GM12878 (cell line): ENCODE measurements around the gene LYZL2.

ENCODE experiments used
- BCL11A ChIP-seq: IDR thresholded peaks from 2 replicates; pipeline ENCODE4 v1.6.1; 2011; ENCODE audit warnings: low read depth, low read length
- CBFB ChIP-seq: IDR thresholded peaks from 2 replicates; pipeline ENCODE4 v1.6.1; 2016; ENCODE audit warnings: antibody characterized with exemption, low read depth
- CHD2 ChIP-seq: IDR thresholded peaks from 2 replicates; pipeline ENCODE4 v1.6.1; 2011; ENCODE audit warnings: low read depth, low read length, improper control_type of control experiment, borderline replicate concordance
- EP300 ChIP-seq, 2 experiments: fragments of 150-350 bp in 1 of 2; IDR thresholded peaks; 2 replicates each; pipeline ENCODE4 v1.6.1; 2011 to 2012; ENCODE audit warnings: low read depth in 2 of 2, low read length in 2 of 2, borderline replicate concordance in 1 of 2, improper control_type of control experiment in 1 of 2, inconsistent platforms in 1 of 2; ENCODE audit not compliant: control insufficient read depth in 1 of 2
- ESRRA ChIP-seq: IDR thresholded peaks from 2 replicates; pipeline ENCODE4 v1.6.1; 2012; ENCODE audit warnings: mild to moderate bottlenecking, low read length, improper control_type of control experiment
- EZH2 ChIP-seq: IDR thresholded peaks from 2 replicates; pipeline ENCODE4 v1.6.1; 2012; ENCODE audit warnings: low read depth, mild to moderate bottlenecking, control low read depth, inconsistent platforms, low read length, borderline replicate concordance; ENCODE audit not compliant: control insufficient read depth
- RAD21 ChIP-seq: IDR thresholded peaks from 2 replicates; pipeline ENCODE4 v1.6.1; 2011; ENCODE audit warnings: mild to moderate bottlenecking, low read depth, low read length, moderate library complexity; ENCODE audit not compliant: insufficient read depth
- RELA ChIP-seq: fragments of 450-650 bp; IDR thresholded peaks from 2 replicates; pipeline ENCODE4 v1.8.0; 2014; ENCODE audit warnings: borderline replicate concordance; ENCODE audit not compliant: partially characterized antibody
- SUPT20H ChIP-seq: IDR thresholded peaks from 2 replicates; pipeline ENCODE4 v1.6.1; 2011; ENCODE audit warnings: low read depth, mild to moderate bottlenecking, low read length, moderate library complexity, borderline replicate concordance; ENCODE audit not compliant: control insufficient read depth
- YY1 ChIP-seq: IDR thresholded peaks from 2 replicates; pipeline ENCODE4 v1.6.1; 2011; ENCODE audit warnings: low read depth, mild to moderate bottlenecking, low read length
- ZNF24 ChIP-seq: fragments of 450-650 bp; IDR thresholded peaks from 2 replicates; pipeline ENCODE4 v1.6.1; 2017; ENCODE audit warnings: antibody characterized with exemption, mild to moderate bottlenecking
- TF ChIP-seq, protein P1 (sequence below), 3 experiments: IDR thresholded peaks in 2 of 3; conservative IDR thresholded peaks in 1 of 3; 2 replicates each; pipeline ENCODE4 v1.5.1; 2011; ENCODE audit warnings: low read depth in 3 of 3, low read length in 3 of 3, mild to moderate bottlenecking in 3 of 3, control low read depth in 2 of 3, moderate library complexity in 2 of 3, inconsistent platforms in 1 of 3, mixed read lengths in 1 of 3; ENCODE audit not compliant: control insufficient read depth in 2 of 3, insufficient read depth in 1 of 3; ENCODE audit errors: extremely low read depth in 1 of 3
- TF ChIP-seq, protein P2 (sequence below): fragments of 450-650 bp; formaldehyde crosslinking; IDR thresholded peaks from 2 replicates; pipeline ENCODE4 v1.4.0; 2022; ENCODE audit warnings: mild to moderate bottlenecking, moderate library complexity

DNA sequence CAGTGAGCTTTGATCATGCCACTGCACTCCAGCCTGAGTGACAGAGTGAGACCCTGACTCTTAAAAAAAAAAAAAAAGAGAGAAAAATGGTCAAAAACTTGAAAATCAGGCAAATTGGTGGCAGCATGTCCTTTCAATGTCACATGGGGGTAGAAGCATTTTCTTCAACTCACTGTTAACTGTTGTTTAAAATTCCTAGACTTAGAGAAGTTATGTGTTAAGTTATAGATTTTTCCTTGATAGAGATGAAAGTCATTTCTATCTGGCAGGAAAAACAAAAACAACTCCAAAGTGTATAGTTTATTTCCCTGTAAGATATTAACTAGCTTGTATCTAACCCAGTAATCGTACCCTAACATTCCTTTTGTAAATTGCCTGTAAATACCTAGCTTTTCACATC is 26.8 kb downstream of the LYZL2 start:
- TF ChIP-seq YY1 (no peak), ZNF24 (no peak), EP300 (IDR thresholded peaks at IDR 0.05; ENCODE audit: borderline replicate concordance in 1 of 2, control insufficient read depth in 1 of 2, low read depth in 2 of 2, low read length in 2 of 2) (no peak), RAD21 (no peak), CBFB (no peak), BCL11A (no peak), ESRRA (no peak), RELA (no peak), SUPT20H (no peak), EZH2 (no peak), CHD2 (no peak)
- TF ChIP-seq, protein P1, sequence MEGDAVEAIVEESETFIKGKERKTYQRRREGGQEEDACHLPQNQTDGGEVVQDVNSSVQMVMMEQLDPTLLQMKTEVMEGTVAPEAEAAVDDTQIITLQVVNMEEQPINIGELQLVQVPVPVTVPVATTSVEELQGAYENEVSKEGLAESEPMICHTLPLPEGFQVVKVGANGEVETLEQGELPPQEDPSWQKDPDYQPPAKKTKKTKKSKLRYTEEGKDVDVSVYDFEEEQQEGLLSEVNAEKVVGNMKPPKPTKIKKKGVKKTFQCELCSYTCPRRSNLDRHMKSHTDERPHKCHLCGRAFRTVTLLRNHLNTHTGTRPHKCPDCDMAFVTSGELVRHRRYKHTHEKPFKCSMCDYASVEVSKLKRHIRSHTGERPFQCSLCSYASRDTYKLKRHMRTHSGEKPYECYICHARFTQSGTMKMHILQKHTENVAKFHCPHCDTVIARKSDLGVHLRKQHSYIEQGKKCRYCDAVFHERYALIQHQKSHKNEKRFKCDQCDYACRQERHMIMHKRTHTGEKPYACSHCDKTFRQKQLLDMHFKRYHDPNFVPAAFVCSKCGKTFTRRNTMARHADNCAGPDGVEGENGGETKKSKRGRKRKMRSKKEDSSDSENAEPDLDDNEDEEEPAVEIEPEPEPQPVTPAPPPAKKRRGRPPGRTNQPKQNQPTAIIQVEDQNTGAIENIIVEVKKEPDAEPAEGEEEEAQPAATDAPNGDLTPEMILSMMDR (IDR thresholded peaks at IDR 0.05 in 2 of 3, conservative IDR thresholded peaks at IDR 0.05 in 1 of 3; ENCODE audit: control insufficient read depth in 2 of 3, extremely low read depth in 1 of 3, insufficient read depth in 1 of 3, low read depth in 3 of 3, low read length in 3 of 3), result no peak
- TF ChIP-seq, protein P2, sequence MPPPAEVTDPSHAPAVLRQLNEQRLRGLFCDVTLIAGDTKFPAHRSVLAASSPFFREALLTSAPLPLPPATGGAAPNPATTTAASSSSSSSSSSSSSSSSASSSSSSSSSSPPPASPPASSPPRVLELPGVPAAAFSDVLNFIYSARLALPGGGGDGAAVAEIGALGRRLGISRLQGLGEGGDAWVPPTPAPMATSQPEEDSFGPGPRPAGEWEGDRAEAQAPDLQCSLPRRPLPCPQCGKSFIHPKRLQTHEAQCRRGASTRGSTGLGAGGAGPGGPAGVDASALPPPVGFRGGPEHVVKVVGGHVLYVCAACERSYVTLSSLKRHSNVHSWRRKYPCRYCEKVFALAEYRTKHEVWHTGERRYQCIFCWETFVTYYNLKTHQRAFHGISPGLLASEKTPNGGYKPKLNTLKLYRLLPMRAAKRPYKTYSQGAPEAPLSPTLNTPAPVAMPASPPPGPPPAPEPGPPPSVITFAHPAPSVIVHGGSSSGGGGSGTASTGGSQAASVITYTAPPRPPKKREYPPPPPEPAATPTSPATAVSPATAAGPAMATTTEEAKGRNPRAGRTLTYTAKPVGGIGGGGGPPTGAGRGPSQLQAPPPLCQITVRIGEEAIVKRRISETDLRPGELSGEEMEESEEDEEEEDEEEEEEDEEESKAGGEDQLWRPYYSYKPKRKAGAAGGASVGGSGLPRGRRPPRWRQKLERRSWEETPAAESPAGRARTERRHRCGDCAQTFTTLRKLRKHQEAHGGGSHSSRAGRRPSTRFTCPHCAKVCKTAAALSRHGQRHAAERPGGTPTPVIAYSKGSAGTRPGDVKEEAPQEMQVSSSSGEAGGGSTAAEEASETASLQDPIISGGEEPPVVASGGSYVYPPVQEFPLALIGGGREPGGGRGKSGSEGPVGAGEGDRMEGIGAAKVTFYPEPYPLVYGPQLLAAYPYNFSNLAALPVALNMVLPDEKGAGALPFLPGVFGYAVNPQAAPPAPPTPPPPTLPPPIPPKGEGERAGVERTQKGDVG (CRISPR knock-in tag), result no peak
